Body of pancreas (tissue), 4 donors: Measurements from ENCODE around the gene WNT3. TPM values are rescaled to one million over a fixed set of nuclear protein-coding genes. Genes with fewer than 3 reads are reported as not detected.

Experiments
- ATAC-seq: fragments of 150-250 bp; one replicate; pipeline ENCODE4 v1.9.1; 2016
- DNase-seq, 4 donors: peaks; one replicate each; pipeline ENCODE4 v3.0.0-alpha.2; 2019
- H3K27ac ChIP-seq, 4 donors: fragments of 200-600 bp; sonication (generic); 1 replicate in 3 of 4; 2 replicates in 1 of 4; pipeline versions ENCODE4 v1.5.1 to v1.6.1; 2016 to 2019; ENCODE audit warnings: mild to moderate bottlenecking in 1 of 4, mixed read lengths in 1 of 4, moderate library complexity in 1 of 4
- H3K27me3 ChIP-seq, 2 donors: fragments of 200-600 bp; sonication (generic); one replicate each; pipeline ENCODE4 v1.6.0; 2016; ENCODE audit warnings: mild to moderate bottlenecking in 1 of 2
- H3K36me3 ChIP-seq, 2 donors: fragments of 200-600 bp; sonication (generic); replicated peaks in 1 of 2; 2 replicates each; pipeline ENCODE4 v1.5.1; 2016; ENCODE audit warnings: low read depth in 2 of 2; ENCODE audit not compliant: insufficient read depth in 1 of 2
- H3K4me1 ChIP-seq: fragments of 200-600 bp; sonication (generic); one replicate; pipeline ENCODE4 v1.6.0; 2016
- H3K4me3 ChIP-seq, 2 donors: fragments of 200-600 bp; sonication (generic); 1 replicate in 1 of 2; 2 replicates in 1 of 2; pipeline ENCODE4 v1.5.1; 2016 to 2019
- H3K9me3 ChIP-seq, 3 donors: fragments of 200-600 bp; sonication (generic); 1 replicate in 2 of 3; 2 replicates in 1 of 3; pipeline ENCODE4 v1.5.1; 2016
- CTCF ChIP-seq, 7 experiments: fragments of 450-650 bp in 4 of 7; fragments of 200-600 bp in 3 of 7; sonication (generic) in 3 of 7; IDR thresholded peaks; one replicate each; pipeline ENCODE4 v1.5.1; 2016 to 2019; ENCODE audit warnings: antibody characterized with exemption in 7 of 7
- POLR2A ChIP-seq, 3 donors: fragments of 450-650 bp; IDR thresholded peaks; one replicate each; pipeline ENCODE4 v1.6.1; 2016; ENCODE audit warnings: antibody characterized with exemption in 3 of 3, mild to moderate bottlenecking in 2 of 3
- WGBS, 2 donors: methylation state at CpG; one replicate each; pipeline ENCODE4 v1.1.5; 2017; 5-methylcytosine and 5-hydroxymethylcytosine counted together
- intact Hi-C: fragments of 100-400 bp; cut with DNase I; formaldehyde crosslinking; loops from one replicate; pipeline ENCODE4 v1.15.1; 2023
- total RNA-seq, 2 donors: library from RNA; depleted of rRNA; stranded (reverse); fragments of >200 nt; gene quantifications; one replicate each; pipeline ENCODE4 v1.1.0, GENCODE V29; 2016

The WNT3 gene
- total RNA-seq, 2 donors from 2014 or later: 0.26 to 1.6 TPM

- no peak for DNase-seq
- WGBS, 2 donors: 100% methylated on average over 1 of the region's 1 CpG
- H3K36me3 ChIP-seq: no peaks in the 10 kb centered on the region
- no peaks in the 10 kb centered on the region for H3K27me3 ChIP-seq
- intact Hi-C loops: no loop called here
- H3K27ac ChIP-seq: no peak overlapping the region
- no peak overlapping the region for H3K4me3 ChIP-seq
- no peaks in the 10 kb centered on the region for H3K9me3 ChIP-seq
- TF ChIP-seq CTCF (IDR thresholded peaks at IDR 0.05) (no peak), POLR2A (IDR thresholded peaks at IDR 0.05) (no peak)
- H3K4me1 ChIP-seq: peaks cover 14% of the 10 kb centered on the region
- ATAC-seq: no peak
Measured at GRCh38 chr17:46730679-46731078, 87.8 kb downstream of the WNT3 start.

- no peak for DNase-seq
- 75 to 77% methylated on average over 2 of the region's 2 CpGs for WGBS, 2 donors
- Histone ChIP-seq H3K9me3 (no peaks in the 10 kb centered on the region), H3K36me3 (no peaks in the 10 kb centered on the region), H3K27ac (no peak overlapping the region), H3K4me1 (peaks cover 14% of the 10 kb centered on the region), H3K4me3 (no peak overlapping the region), H3K27me3 (no peaks in the 10 kb centered on the region)
- no peak for ATAC-seq
- TF ChIP-seq CTCF (IDR thresholded peaks at IDR 0.05): no peak
- no peak for TF ChIP-seq POLR2A (IDR thresholded peaks at IDR 0.05)
- intact Hi-C loops: no loop called here
Measured at GRCh38 chr17:46730026-46730425, 88.5 kb downstream of the WNT3 start.

- peaks cover 14% of the 10 kb centered on the region for H3K4me1 ChIP-seq
- H3K27me3 ChIP-seq: no peaks in the 10 kb centered on the region
- no peak overlapping the region for H3K27ac ChIP-seq
- H3K36me3 ChIP-seq: no peaks in the 10 kb centered on the region
- TF ChIP-seq CTCF (IDR thresholded peaks at IDR 0.05) (no peak), POLR2A (IDR thresholded peaks at IDR 0.05) (no peak)
- ATAC-seq: no peak
- no peak overlapping the region for H3K4me3 ChIP-seq
- no peaks in the 10 kb centered on the region for H3K9me3 ChIP-seq
- no peak for DNase-seq
- intact Hi-C loops: no loop called here
- whole genome bisulfite sequencing, 2 donors: 44 to 47% methylated on average over 4 of the region's 4 CpGs
Measured at GRCh38 chr17:46727572-46728348, 90.7 kb downstream of the WNT3 start.

GRCh38 chr17:46726206-46726605 lies 92.3 kb downstream of the WNT3 start:
- Histone ChIP-seq H3K4me3 (no peak overlapping the region), H3K36me3 (no peaks in the 10 kb centered on the region), H3K27me3 (no peaks in the 10 kb centered on the region), H3K4me1 (peaks cover 14% of the 10 kb centered on the region), H3K27ac (no peak overlapping the region), H3K9me3 (no peaks in the 10 kb centered on the region)
- TF ChIP-seq POLR2A (IDR thresholded peaks at IDR 0.05): no peak
- no peak for TF ChIP-seq CTCF (IDR thresholded peaks at IDR 0.05)
- WGBS, 2 donors: 71 to 79% methylated on average over 3 of the region's 3 CpGs
- intact Hi-C loops: no loop called here
- DNase-seq (no peak), ATAC-seq (no peak)
